SU-DHL-6 (cell line): ENCODE data around the gene RBMS3.

Experiments used
- H2AFZ ChIP-seq: fragments of 200-600 bp; sonication (generic); 2 replicates; pipeline ENCODE4 v1.6.1; 2014; ENCODE audit warnings: low read depth, mild to moderate bottlenecking, moderate library complexity, mixed read lengths, antibody characterized with exemption, low read length; ENCODE audit not compliant: severe bottlenecking
- H3F3A ChIP-seq: fragments of 200-600 bp; shearing (Covaris generic); 2 replicates; pipeline ENCODE4 v1.6.0; 2016; ENCODE audit warnings: antibody characterized with exemption, mild to moderate bottlenecking; ENCODE audit not compliant: insufficient read depth
- H3K27ac ChIP-seq: fragments of 200-600 bp; sonication (generic); 2 replicates; pipeline ENCODE4 v1.5.1; 2016; ENCODE audit warnings: low read depth, mild to moderate bottlenecking, low read length, moderate library complexity, mixed read lengths
- H3K27me3 ChIP-seq: fragments of 200-600 bp; sonication (generic), shearing (Covaris generic); 2 replicates; pipeline ENCODE4 v1.6.0; 2014; ENCODE audit warnings: mild to moderate bottlenecking, low read length
- H3K36me3 ChIP-seq: fragments of 200-600 bp; sonication (generic); 2 replicates; pipeline ENCODE4 v1.6.1; 2014; ENCODE audit warnings: mild to moderate bottlenecking, low read length, mixed read lengths
- H3K4me2 ChIP-seq: fragments of 300-600, 200-600 bp; shearing (Covaris generic), sonication (generic); 2 replicates; pipeline ENCODE4 v1.6.0; 2014; ENCODE audit warnings: low read length, low read depth, mild to moderate bottlenecking; ENCODE audit not compliant: poor library complexity, severe bottlenecking
- H3K4me3 ChIP-seq: fragments of 200-600 bp; sonication (generic); 2 replicates; pipeline ENCODE4 v1.5.1; 2014; ENCODE audit warnings: antibody characterized with exemption, low read length, mild to moderate bottlenecking, mixed read lengths; ENCODE audit not compliant: insufficient read depth, poor library complexity, severe bottlenecking
- H3K79me2 ChIP-seq: fragments of 200-600 bp; sonication (generic); 2 replicates; pipeline ENCODE4 v1.6.1; 2014; ENCODE audit warnings: mild to moderate bottlenecking, low read length, moderate library complexity; ENCODE audit not compliant: insufficient read depth
- H3K9ac ChIP-seq: fragments of 200-600 bp; sonication (generic); 2 replicates; pipeline ENCODE4 v1.7.0; 2014; ENCODE audit warnings: mild to moderate bottlenecking, low read length
- H3K9me2 ChIP-seq: fragments of 200-600 bp; sonication (generic); replicated peaks from 2 replicates; pipeline ENCODE4 v1.6.1; 2014; ENCODE audit warnings: low read length; ENCODE audit not compliant: insufficient read depth
- H3K9me3 ChIP-seq: fragments of 200-600 bp; sonication (generic); 2 replicates; pipeline ENCODE4 v1.6.1; 2014; ENCODE audit warnings: low read length, mixed read lengths; ENCODE audit not compliant: insufficient read depth
- H4K20me1 ChIP-seq: fragments of 200-600 bp; sonication (generic); 2 replicates; pipeline ENCODE4 v1.6.1; 2014; ENCODE audit warnings: low read depth, mild to moderate bottlenecking, antibody characterized with exemption, low read length, moderate library complexity, mixed read lengths
- EZH2phosphoT487 ChIP-seq: fragments of 200-600 bp; sonication (generic), shearing (Covaris generic); conservative IDR thresholded peaks from 2 replicates; pipeline ENCODE4 v1.6.1; 2018; ENCODE audit warnings: mild to moderate bottlenecking, antibody characterized with exemption, low read length, moderate library complexity, mixed read lengths
- TF ChIP-seq, protein P1 (sequence below): fragments of 200-600 bp; sonication (generic); IDR thresholded peaks from one replicate; pipeline ENCODE4 v1.5.1; 2017; ENCODE audit warnings: antibody characterized with exemption, mild to moderate bottlenecking, low read length, moderate library complexity; ENCODE audit not compliant: insufficient read depth, poor library complexity, severe bottlenecking

Gene RBMS3

GRCh38 chr3:29416514-29416913 lies 135.6 kb downstream of the RBMS3 start:
- Histone ChIP-seq H3K79me2 (no peaks in the 10 kb centered on the region), H3K4me3 (no peak overlapping the region), H3K27me3 (no peaks in the 10 kb centered on the region), H3K9me2 (no peaks in the 10 kb centered on the region), H3K9me3 (no peaks in the 10 kb centered on the region), H3K9ac (no peak overlapping the region), H2AFZ (no peak overlapping the region), H4K20me1 (no peaks in the 10 kb centered on the region), H3K36me3 (no peaks in the 10 kb centered on the region), H3K4me2 (no peak overlapping the region), H3K27ac (no peak overlapping the region), H3F3A (peaks cover 4% of the 10 kb centered on the region)
- TF ChIP-seq, protein P1, sequence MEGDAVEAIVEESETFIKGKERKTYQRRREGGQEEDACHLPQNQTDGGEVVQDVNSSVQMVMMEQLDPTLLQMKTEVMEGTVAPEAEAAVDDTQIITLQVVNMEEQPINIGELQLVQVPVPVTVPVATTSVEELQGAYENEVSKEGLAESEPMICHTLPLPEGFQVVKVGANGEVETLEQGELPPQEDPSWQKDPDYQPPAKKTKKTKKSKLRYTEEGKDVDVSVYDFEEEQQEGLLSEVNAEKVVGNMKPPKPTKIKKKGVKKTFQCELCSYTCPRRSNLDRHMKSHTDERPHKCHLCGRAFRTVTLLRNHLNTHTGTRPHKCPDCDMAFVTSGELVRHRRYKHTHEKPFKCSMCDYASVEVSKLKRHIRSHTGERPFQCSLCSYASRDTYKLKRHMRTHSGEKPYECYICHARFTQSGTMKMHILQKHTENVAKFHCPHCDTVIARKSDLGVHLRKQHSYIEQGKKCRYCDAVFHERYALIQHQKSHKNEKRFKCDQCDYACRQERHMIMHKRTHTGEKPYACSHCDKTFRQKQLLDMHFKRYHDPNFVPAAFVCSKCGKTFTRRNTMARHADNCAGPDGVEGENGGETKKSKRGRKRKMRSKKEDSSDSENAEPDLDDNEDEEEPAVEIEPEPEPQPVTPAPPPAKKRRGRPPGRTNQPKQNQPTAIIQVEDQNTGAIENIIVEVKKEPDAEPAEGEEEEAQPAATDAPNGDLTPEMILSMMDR, result no peak
- TF ChIP-seq EZH2phosphoT487, result no peak

GRCh38 chr3:29420106-29420505 lies 139.2 kb downstream of the RBMS3 start:
- Histone ChIP-seq H4K20me1 (no peaks in the 10 kb centered on the region), H3F3A (no peaks in the 10 kb centered on the region), H3K4me2 (no peak overlapping the region), H3K9me3 (no peaks in the 10 kb centered on the region), H3K9me2 (no peaks in the 10 kb centered on the region), H3K9ac (no peak overlapping the region), H3K36me3 (no peaks in the 10 kb centered on the region), H2AFZ (no peak overlapping the region), H3K27me3 (no peaks in the 10 kb centered on the region), H3K27ac (no peak overlapping the region), H3K79me2 (no peaks in the 10 kb centered on the region), H3K4me3 (no peak overlapping the region)
- TF ChIP-seq, protein P1, result no peak
- TF ChIP-seq EZH2phosphoT487, result no peak

- H3F3A ChIP-seq, result no peaks in the 10 kb centered on the region
- no peaks in the 10 kb centered on the region for H3K79me2 ChIP-seq
- no peak overlapping the region for H3K4me2 ChIP-seq
- no peak overlapping the region for H2AFZ ChIP-seq
- TF ChIP-seq EZH2phosphoT487, result no peak
- TF ChIP-seq, protein P1, result no peak
- H4K20me1 ChIP-seq, result no peaks in the 10 kb centered on the region
- H3K4me3 ChIP-seq, result no peak overlapping the region
- H3K9me3 ChIP-seq, result no peaks in the 10 kb centered on the region
- no peaks in the 10 kb centered on the region for H3K36me3 ChIP-seq
- no peaks in the 10 kb centered on the region for H3K27me3 ChIP-seq
- H3K27ac ChIP-seq, result no peak overlapping the region
- no peak overlapping the region for H3K9ac ChIP-seq
- no peaks in the 10 kb centered on the region for H3K9me2 ChIP-seq
These were observed 145.7 kb downstream of the RBMS3 start for GRCh38 chr3:29426302-29427226.
